GM12865 (cell line): ENCODE results near the gene FUT8.

Experiments
- DNase-seq: peaks from one replicate; pipeline ENCODE4 v3.0.0; 2010; ENCODE audit warnings: low read depth
- H3K4me3 ChIP-seq: 2 replicates; pipeline ENCODE4 v1.5.1; 2011; ENCODE audit warnings: mild to moderate bottlenecking, low read depth, low read length, control low read depth
- CTCF ChIP-seq: IDR thresholded peaks from 2 replicates; pipeline ENCODE4 v1.5.1; 2011; ENCODE audit warnings: low read length, control low read depth, low read depth, inconsistent platforms; ENCODE audit not compliant: insufficient read depth; ENCODE audit errors: missing control alignments

FUT8 gene

GRCh38 chr14:65755331-65755730, 342.8 kb downstream of the FUT8 start:
- no peak for TF ChIP-seq CTCF
- DNase-seq, result no peak
- H3K4me3 ChIP-seq, result no peak overlapping the region

- TF ChIP-seq CTCF, result no peak
- H3K4me3 ChIP-seq, result no peak overlapping the region
- DNase-seq, result no peak
Measured at GRCh38 chr14:65756880-65757279, 344.4 kb downstream of the FUT8 start.

- no peak for TF ChIP-seq CTCF
- no peak overlapping the region for H3K4me3 ChIP-seq
- no peak for DNase-seq
Measured at GRCh38 chr14:65769151-65769550, 356.6 kb downstream of the FUT8 start.

- DNase-seq, result no peak
- no peak overlapping the region for H3K4me3 ChIP-seq
- no peak for TF ChIP-seq CTCF
Measured at GRCh38 chr14:65770681-65771080, 358.2 kb downstream of the FUT8 start.

- no peak for DNase-seq
- no peak overlapping the region for H3K4me3 ChIP-seq
- TF ChIP-seq CTCF, result no peak
Measured at GRCh38 chr14:65771271-65771670, 358.7 kb downstream of the FUT8 start.

- no peak overlapping the region for H3K4me3 ChIP-seq
- no peak for DNase-seq
Measured at GRCh38 chr14:65772466-65772865, 359.9 kb downstream of the FUT8 start.

More at GRCh38 chr14:65772466-65772865, 359.9 kb downstream of the FUT8 start:
- TF ChIP-seq CTCF, result no peak
